Esophagus squamous epithelium (tissue), 4 donors: ENCODE data around the gene APOBEC2.

Experiments used
- POLR2A ChIP-seq, 4 donors: fragments of 450-650 bp; IDR thresholded peaks; one replicate each; pipeline ENCODE4 v1.6.1; 2017; ENCODE audit warnings: antibody characterized with exemption in 4 of 4, mild to moderate bottlenecking in 4 of 4, moderate library complexity in 3 of 4
- TF ChIP-seq, protein P1 (sequence below), 6 experiments: fragments of 450-650 bp in 4 of 6; fragments of 200-600 bp in 2 of 6; sonication (generic) in 2 of 6; IDR thresholded peaks; one replicate each; pipeline ENCODE4 v1.5.1; 2016 to 2019; ENCODE audit warnings: antibody characterized with exemption in 6 of 6, mild to moderate bottlenecking in 4 of 6, moderate library complexity in 4 of 6

DNA sequence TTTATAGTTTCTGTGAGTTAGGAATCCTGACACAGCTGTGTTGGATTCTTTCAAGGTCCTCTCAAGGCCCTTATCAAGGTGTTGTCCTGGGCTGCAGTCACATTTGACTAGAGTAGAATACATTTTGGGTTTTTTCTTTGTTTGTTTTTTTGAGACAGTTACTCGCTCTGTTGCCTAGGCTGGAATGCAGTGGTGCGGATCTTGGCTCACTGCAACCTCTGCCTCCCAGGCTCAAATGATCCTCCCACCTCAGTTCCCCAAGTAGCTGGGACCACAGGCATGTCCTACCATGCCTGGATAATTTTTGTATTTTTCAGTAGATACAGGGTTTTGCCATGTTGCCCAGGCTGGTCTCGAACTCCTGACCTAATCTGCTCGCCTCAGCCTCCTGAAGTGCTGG is 35.4 kb downstream of the APOBEC2 start:
- TF ChIP-seq, protein P1, sequence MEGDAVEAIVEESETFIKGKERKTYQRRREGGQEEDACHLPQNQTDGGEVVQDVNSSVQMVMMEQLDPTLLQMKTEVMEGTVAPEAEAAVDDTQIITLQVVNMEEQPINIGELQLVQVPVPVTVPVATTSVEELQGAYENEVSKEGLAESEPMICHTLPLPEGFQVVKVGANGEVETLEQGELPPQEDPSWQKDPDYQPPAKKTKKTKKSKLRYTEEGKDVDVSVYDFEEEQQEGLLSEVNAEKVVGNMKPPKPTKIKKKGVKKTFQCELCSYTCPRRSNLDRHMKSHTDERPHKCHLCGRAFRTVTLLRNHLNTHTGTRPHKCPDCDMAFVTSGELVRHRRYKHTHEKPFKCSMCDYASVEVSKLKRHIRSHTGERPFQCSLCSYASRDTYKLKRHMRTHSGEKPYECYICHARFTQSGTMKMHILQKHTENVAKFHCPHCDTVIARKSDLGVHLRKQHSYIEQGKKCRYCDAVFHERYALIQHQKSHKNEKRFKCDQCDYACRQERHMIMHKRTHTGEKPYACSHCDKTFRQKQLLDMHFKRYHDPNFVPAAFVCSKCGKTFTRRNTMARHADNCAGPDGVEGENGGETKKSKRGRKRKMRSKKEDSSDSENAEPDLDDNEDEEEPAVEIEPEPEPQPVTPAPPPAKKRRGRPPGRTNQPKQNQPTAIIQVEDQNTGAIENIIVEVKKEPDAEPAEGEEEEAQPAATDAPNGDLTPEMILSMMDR (IDR thresholded peaks at IDR 0.05) = no peak
- no peak for TF ChIP-seq POLR2A (IDR thresholded peaks at IDR 0.05)
